Testis (tissue), 3 donors: Measurements from ENCODE around the gene TRIP4. TPM values are rescaled to one million over a fixed set of nuclear protein-coding genes. Genes with fewer than 3 reads are reported as not detected.

Source experiments
- DNase-seq: peaks from one replicate; pipeline ENCODE4 v3.0.0-alpha.2; 2019
- H3K27ac ChIP-seq, 2 donors: fragments of 200-600 bp; sonication (generic); one replicate each; pipeline ENCODE4 v1.5.1; 2019
- H3K27me3 ChIP-seq: fragments of 200-600 bp; sonication (generic); one replicate; pipeline ENCODE4 v1.5.1; 2019
- H3K36me3 ChIP-seq: fragments of 200-600 bp; sonication (generic); one replicate; pipeline ENCODE4 v1.5.1; 2017; ENCODE audit warnings: low read depth; ENCODE audit errors: missing control alignments
- H3K4me1 ChIP-seq: fragments of 200-600 bp; sonication (generic); one replicate; pipeline ENCODE4 v1.5.1; 2019
- H3K4me3 ChIP-seq, 2 donors: fragments of 200-600 bp; sonication (generic); one replicate each; pipeline ENCODE4 v1.5.1; 2017 to 2019
- H3K9me3 ChIP-seq: fragments of 200-600 bp; sonication (generic); one replicate; pipeline ENCODE4 v1.5.1; 2017
- CTCF ChIP-seq, 3 experiments: fragments of 450-650 bp in 2 of 3; fragments of 200-600 bp in 1 of 3; sonication (generic) in 1 of 3; IDR thresholded peaks; one replicate each; pipeline ENCODE4 v1.5.1; 2016 to 2019; ENCODE audit warnings: antibody characterized with exemption in 3 of 3, mild to moderate bottlenecking in 2 of 3, moderate library complexity in 1 of 3
- POLR2A ChIP-seq: fragments of 450-650 bp; IDR thresholded peaks from one replicate; pipeline ENCODE4 v1.6.1; 2017; ENCODE audit warnings: antibody characterized with exemption, mild to moderate bottlenecking, moderate library complexity
- WGBS, 2 donors: methylation state at CpG; one replicate each; pipeline ENCODE4 v1.1.5; 2018; 5-methylcytosine and 5-hydroxymethylcytosine counted together
- intact Hi-C: fragments of 100-400 bp; cut with DNase I; formaldehyde crosslinking; loops from one replicate; pipeline ENCODE4 v1.15.1; 2023; ENCODE audit warnings: low total_unique reads
- polyA plus RNA-seq: library from polyadenylated mRNA; stranded (reverse); fragments of 350-450 nt; fragmentation: Illumina TruSeq; extraction: RNeasy Lipid Tissue Mini Kit (QIAGEN cat#74804); gene quantifications from one replicate; pipeline ENCODE4 v1.2.3, GENCODE V29; 2014; ENCODE audit warnings: low read depth, low replicate concordance; ENCODE audit not compliant: insufficient read depth
- total RNA-seq, 2 donors: library from RNA; depleted of rRNA; stranded (reverse); fragments of >200 nt; gene quantifications; one replicate each; pipeline ENCODE4 v1.2.3, GENCODE V29; 2016

Gene TRIP4
- total and polyA plus RNA-seq, 3 donors from 2014 or later = 17.1 to 23.4 (median 19.4) TPM

- intact Hi-C loops = no loop called here
- no peak for DNase-seq
Measured at GRCh38 chr15:64474846-64475245, 87.2 kb downstream of the TRIP4 start.

GRCh38 chr15:64476550-64476949, 88.9 kb downstream of the TRIP4 start:
- WGBS, 2 donors = 75 to 87% methylated on average over 1 of the region's 1 CpG
- TF ChIP-seq CTCF (IDR thresholded peaks at IDR 0.05) (no peak), POLR2A (no peak)
- Histone ChIP-seq H3K4me1 (no peaks in the 10 kb centered on the region), H3K27me3 (no peaks in the 10 kb centered on the region), H3K9me3 (no peaks in the 10 kb centered on the region), H3K4me3 (no peak overlapping the region), H3K27ac (no peak overlapping the region), H3K36me3 (no peaks in the 10 kb centered on the region)
- intact Hi-C loops = no loop called here
- no peak for DNase-seq

More at GRCh38 chr15:64474846-64475245, 87.2 kb downstream of the TRIP4 start:
- TF ChIP-seq POLR2A = no peak
- no peak for TF ChIP-seq CTCF (IDR thresholded peaks at IDR 0.05)
- H3K27ac ChIP-seq = no peak overlapping the region
- H3K9me3 ChIP-seq = no peaks in the 10 kb centered on the region
- H3K4me3 ChIP-seq = no peak overlapping the region
- H3K4me1 ChIP-seq = no peaks in the 10 kb centered on the region
- H3K36me3 ChIP-seq = no peaks in the 10 kb centered on the region
- WGBS, 2 donors = 83 to 92% methylated on average over 2 of the region's 2 CpGs
- no peaks in the 10 kb centered on the region for H3K27me3 ChIP-seq

- 0% methylated on average over 1 of the region's 1 CpG for WGBS, 2 donors
- intact Hi-C loops = no loop called here
- Histone ChIP-seq H3K4me3 (no peak overlapping the region), H3K27ac (no peak overlapping the region), H3K27me3 (no peaks in the 10 kb centered on the region), H3K4me1 (no peaks in the 10 kb centered on the region), H3K9me3 (no peaks in the 10 kb centered on the region), H3K36me3 (no peaks in the 10 kb centered on the region)
- DNase-seq = no peak
- no peak for TF ChIP-seq POLR2A
- TF ChIP-seq CTCF (IDR thresholded peaks at IDR 0.05) = no peak
Measured at GRCh38 chr15:64478863-64479262, 91.2 kb downstream of the TRIP4 start.

- Histone ChIP-seq H3K9me3 (no peaks in the 10 kb centered on the region), H3K36me3 (no peaks in the 10 kb centered on the region), H3K27me3 (no peaks in the 10 kb centered on the region), H3K4me1 (no peaks in the 10 kb centered on the region), H3K27ac (no peak overlapping the region), H3K4me3 (no peak overlapping the region)
- 67 to 68% methylated on average over 4 of the region's 4 CpGs for WGBS, 2 donors
- TF ChIP-seq CTCF (IDR thresholded peaks at IDR 0.05) = no peak
- TF ChIP-seq POLR2A = no peak
- intact Hi-C loops = no loop called here
- no peak for DNase-seq
Measured at GRCh38 chr15:64480891-64481290, 93.3 kb downstream of the TRIP4 start.

- intact Hi-C loops = no loop called here
- Histone ChIP-seq H3K36me3 (no peaks in the 10 kb centered on the region), H3K9me3 (no peaks in the 10 kb centered on the region), H3K27ac (no peak overlapping the region), H3K4me3 (no peak overlapping the region), H3K4me1 (no peaks in the 10 kb centered on the region), H3K27me3 (no peaks in the 10 kb centered on the region)
- TF ChIP-seq POLR2A (no peak), CTCF (IDR thresholded peaks at IDR 0.05) (no peak)
- DNase-seq = no peak
Measured at GRCh38 chr15:64483749-64484148, 96.1 kb downstream of the TRIP4 start.
